ENCODE data around the gene HSD17B11. TPM values are rescaled to one million over a fixed set of nuclear protein-coding genes. Genes with fewer than 3 reads are reported as not detected.
"Not testable (repeated sequence)": the region's sequence is repeated elsewhere in the genome, so short reads cannot be mapped to it uniquely, and the experiment has no call there.

HSD17B11 gene
- total and polyA plus RNA-seq, 12 donors, result 34.1 to 202 (median 96.1) TPM

- DNase-seq, result no peak
- WGBS, 4 donors, result 84 to 91% (median 90%) methylated on average over 3 of the region's 3 CpGs
- Histone ChIP-seq H3K27ac (peak overlapping the region in 2 of 5 donors; percentile 15 to 94), H3K36me3 (replicated peaks in 1 of 2) (no peaks in the 10 kb centered on the region), H3K27me3 (no peaks in the 10 kb centered on the region), H3K4me1 (replicated peaks in 1 of 2) (peaks cover 13 to 33% of the 10 kb centered on the region in 2 donors), H3K4me3 (no peak overlapping the region), H3K9me3 (replicated peaks in 1 of 3) (no peaks in the 10 kb centered on the region)
- intact Hi-C loops (cut with DNase I), result no loop called here
- TF ChIP-seq POLR2A (IDR thresholded peaks at IDR 0.05) (no peak), CTCF (IDR thresholded peaks at IDR 0.05) (no peak)
Measured at GRCh38 chr4:87392183-87392582, 1.2 kb upstream of the HSD17B11 start.

GRCh38 chr4:87391576-87392054, 627 bp upstream of the HSD17B11 start:
- peaks cover 13 to 33% of the 10 kb centered on the region in 2 donors for H3K4me1 ChIP-seq (replicated peaks in 1 of 2)
- H3K36me3 ChIP-seq (replicated peaks in 1 of 2), result no peaks in the 10 kb centered on the region
- peak in 1 of 7 donors; percentile 11 for DNase-seq
- H3K27me3 ChIP-seq, result no peaks in the 10 kb centered on the region
- peak overlapping the region in 3 of 4 donors; percentile 8 to 69 (median 37) for H3K4me3 ChIP-seq
- intact Hi-C loops (cut with DNase I), result no loop called here
- TF ChIP-seq CTCF (IDR thresholded peaks at IDR 0.05) (peak in 1 of 6 experiments; percentile 14), POLR2A (IDR thresholded peaks at IDR 0.05) (no peak)
- H3K9me3 ChIP-seq (replicated peaks in 1 of 3), result no peaks in the 10 kb centered on the region
- WGBS, 4 donors, result 4 to 9% (median 7%) methylated on average over 12 to 16 of the region's 16 CpGs
- H3K27ac ChIP-seq, result peak overlapping the region; percentile 15 to 94 (median 81)

- Histone ChIP-seq H3K4me1 (replicated peaks in 1 of 2) (peaks cover 13 to 33% of the 10 kb centered on the region in 2 donors), H3K9me3 (replicated peaks in 1 of 3) (no peaks in the 10 kb centered on the region), H3K36me3 (replicated peaks in 1 of 2) (no peaks in the 10 kb centered on the region), H3K27ac (peak overlapping the region; percentile 15 to 94 (median 81)), H3K4me3 (peak overlapping the region in 3 of 4 donors; percentile 3 to 69 (median 37)), H3K27me3 (no peaks in the 10 kb centered on the region)
- intact Hi-C loops (cut with DNase I), result no loop called here
- no peak for DNase-seq
- no peak for TF ChIP-seq CTCF (IDR thresholded peaks at IDR 0.05)
- no peak for TF ChIP-seq POLR2A (IDR thresholded peaks at IDR 0.05)
Measured at GRCh38 chr4:87390551-87390890, 467 bp downstream of the HSD17B11 start.

GRCh38 chr4:87390055-87390454, 933 bp downstream of the HSD17B11 start:
- intact Hi-C loops (cut with DNase I), result not testable (repeated sequence)
- H3K4me1 ChIP-seq (replicated peaks in 1 of 2), result peaks cover 13 to 33% of the 10 kb centered on the region in 2 donors
- 31 to 50% (median 41%) methylated on average over 20 of the region's 20 CpGs for WGBS, 4 donors

GRCh38 chr4:87388901-87389300, 2.1 kb downstream of the HSD17B11 start:
- Histone ChIP-seq H3K9me3 (replicated peaks in 1 of 3) (no peaks in the 10 kb centered on the region), H3K4me1 (replicated peaks in 1 of 2) (peaks cover 13 to 33% of the 10 kb centered on the region in 2 donors), H3K27me3 (no peaks in the 10 kb centered on the region), H3K4me3 (peak overlapping the region in 1 of 4 donors; percentile 69), H3K27ac (no peak overlapping the region), H3K36me3 (replicated peaks in 1 of 2) (no peaks in the 10 kb centered on the region)
- 49 to 55% (median 53%) methylated on average over 3 of the region's 3 CpGs for WGBS, 4 donors
- TF ChIP-seq POLR2A (IDR thresholded peaks at IDR 0.05) (no peak), CTCF (IDR thresholded peaks at IDR 0.05) (no peak)
- intact Hi-C loops (cut with DNase I), result no loop called here
- no peak for DNase-seq

More at GRCh38 chr4:87390055-87390454, 933 bp downstream of the HSD17B11 start:
- H3K4me3 ChIP-seq, result peak overlapping the region in 3 of 4 donors; percentile 3 to 69 (median 37)
- peak overlapping the region in 3 of 5 donors; percentile 15 to 94 (median 81) for H3K27ac ChIP-seq
- H3K27me3 ChIP-seq; H3K9me3 ChIP-seq (replicated peaks in 1 of 3); H3K36me3 ChIP-seq (replicated peaks in 1 of 2): not testable (repeated sequence)
- DNase-seq, result peak in 2 of 7 donors; percentile 12 to 27
